Stomach smooth muscle (tissue), 2 donors: ENCODE data around the gene ATP11A.

Experiments
- H3K27ac ChIP-seq: one replicate; pipeline ENCODE4 v1.7.0; 2013; ENCODE audit warnings: mild to moderate bottlenecking, low read length, inconsistent platforms
- H3K27me3 ChIP-seq, 2 donors: one replicate each; pipeline ENCODE4 v1.7.0; 2013; ENCODE audit warnings: low read length in 2 of 2; ENCODE audit not compliant: insufficient read depth in 2 of 2, control insufficient read depth in 1 of 2
- H3K36me3 ChIP-seq, 2 donors: one replicate each; pipeline ENCODE4 v1.7.0; 2013; ENCODE audit warnings: low read length in 2 of 2; ENCODE audit not compliant: control insufficient read depth in 2 of 2, insufficient read depth in 2 of 2
- H3K4me1 ChIP-seq: one replicate; pipeline ENCODE4 v1.7.0; 2013; ENCODE audit warnings: low read length; ENCODE audit not compliant: control insufficient read depth, insufficient read depth
- H3K4me3 ChIP-seq, 2 donors: one replicate each; pipeline ENCODE4 v1.7.0; 2013; ENCODE audit warnings: low read length in 2 of 2
- H3K9ac ChIP-seq, 2 donors: one replicate each; pipeline ENCODE4 v1.7.0; 2013; ENCODE audit warnings: low read length in 2 of 2, mild to moderate bottlenecking in 1 of 2
- H3K9me3 ChIP-seq, 2 donors: one replicate each; pipeline ENCODE4 v1.7.0; 2013; ENCODE audit warnings: low read length in 2 of 2; ENCODE audit not compliant: control insufficient read depth in 2 of 2
- donor health status: healthy.
- donor health status: Pancreatic carcinoma.

ATP11A gene

GRCh38 chr13:112807653-112808376, 118.0 kb downstream of the ATP11A start:
- peaks cover 7% of the 10 kb centered on the region for H3K4me1 ChIP-seq
- H3K4me3 ChIP-seq = no peak overlapping the region
- H3K9ac ChIP-seq = no peak overlapping the region
- H3K27ac ChIP-seq = no peak overlapping the region
- H3K9me3 ChIP-seq = no peaks in the 10 kb centered on the region
- H3K36me3 ChIP-seq = peaks cover 6 to 12% of the 10 kb centered on the region in 2 donors
- H3K27me3 ChIP-seq = no peaks in the 10 kb centered on the region

DNA sequence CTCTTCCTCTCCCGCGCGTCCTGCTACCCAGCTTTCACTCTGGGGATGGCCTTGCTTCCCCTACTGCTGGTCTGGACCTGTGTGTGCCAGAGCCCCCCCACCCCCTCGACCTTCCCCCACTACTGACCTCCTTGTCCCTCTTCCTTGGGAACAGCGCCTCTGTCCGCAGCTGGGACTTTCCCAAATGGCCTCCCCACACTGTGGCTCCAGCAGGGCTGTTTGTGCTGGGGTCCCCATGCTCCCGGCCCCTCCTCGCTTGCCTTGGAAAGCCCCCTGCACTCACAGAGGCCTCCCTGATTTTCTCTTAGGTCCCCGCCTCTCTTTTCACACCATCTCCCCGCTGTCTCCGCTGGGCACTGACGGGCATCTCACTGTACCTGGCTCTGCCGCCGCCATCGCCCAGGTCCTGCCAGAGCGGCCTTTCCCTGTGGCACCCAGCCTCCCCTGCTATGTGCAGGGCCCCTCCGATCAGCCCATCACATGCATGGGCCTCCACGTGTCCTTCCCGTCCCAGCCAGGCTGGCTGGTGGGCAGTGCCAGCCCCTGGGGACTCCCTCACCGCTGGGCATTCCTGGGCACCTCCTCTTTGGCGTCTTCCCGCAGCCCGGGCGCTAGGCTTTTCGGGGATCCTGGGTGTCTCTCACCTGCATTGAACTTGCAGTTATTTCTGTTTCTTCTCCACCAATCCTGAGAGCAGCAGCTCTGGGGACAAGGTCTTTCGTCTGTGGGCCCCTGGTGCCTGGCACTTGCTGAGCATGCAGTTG, 118.7 kb downstream of the ATP11A start:
- Histone ChIP-seq H3K4me1 (peaks cover 7% of the 10 kb centered on the region), H3K4me3 (no peak overlapping the region), H3K9me3 (no peaks in the 10 kb centered on the region), H3K27ac (no peak overlapping the region), H3K27me3 (no peaks in the 10 kb centered on the region), H3K9ac (no peak overlapping the region), H3K36me3 (peaks cover 9 to 15% of the 10 kb centered on the region in 2 donors)

GRCh38 chr13:112809332-112810315, 119.8 kb downstream of the ATP11A start:
- Histone ChIP-seq H3K4me1 (peaks cover 7% of the 10 kb centered on the region), H3K9me3 (no peaks in the 10 kb centered on the region), H3K27ac (no peak overlapping the region), H3K9ac (no peak overlapping the region), H3K27me3 (no peaks in the 10 kb centered on the region), H3K4me3 (no peak overlapping the region), H3K36me3 (peaks cover 10 to 16% of the 10 kb centered on the region in 2 donors)

- Histone ChIP-seq H3K27me3 (no peaks in the 10 kb centered on the region), H3K9ac (no peak overlapping the region), H3K4me3 (no peak overlapping the region), H3K9me3 (no peaks in the 10 kb centered on the region), H3K4me1 (peaks cover 7% of the 10 kb centered on the region), H3K27ac (no peak overlapping the region), H3K36me3 (peaks cover 18 to 21% of the 10 kb centered on the region in 2 donors)
These were observed 120.8 kb downstream of the ATP11A start for GRCh38 chr13:112810608-112811007.

DNA sequence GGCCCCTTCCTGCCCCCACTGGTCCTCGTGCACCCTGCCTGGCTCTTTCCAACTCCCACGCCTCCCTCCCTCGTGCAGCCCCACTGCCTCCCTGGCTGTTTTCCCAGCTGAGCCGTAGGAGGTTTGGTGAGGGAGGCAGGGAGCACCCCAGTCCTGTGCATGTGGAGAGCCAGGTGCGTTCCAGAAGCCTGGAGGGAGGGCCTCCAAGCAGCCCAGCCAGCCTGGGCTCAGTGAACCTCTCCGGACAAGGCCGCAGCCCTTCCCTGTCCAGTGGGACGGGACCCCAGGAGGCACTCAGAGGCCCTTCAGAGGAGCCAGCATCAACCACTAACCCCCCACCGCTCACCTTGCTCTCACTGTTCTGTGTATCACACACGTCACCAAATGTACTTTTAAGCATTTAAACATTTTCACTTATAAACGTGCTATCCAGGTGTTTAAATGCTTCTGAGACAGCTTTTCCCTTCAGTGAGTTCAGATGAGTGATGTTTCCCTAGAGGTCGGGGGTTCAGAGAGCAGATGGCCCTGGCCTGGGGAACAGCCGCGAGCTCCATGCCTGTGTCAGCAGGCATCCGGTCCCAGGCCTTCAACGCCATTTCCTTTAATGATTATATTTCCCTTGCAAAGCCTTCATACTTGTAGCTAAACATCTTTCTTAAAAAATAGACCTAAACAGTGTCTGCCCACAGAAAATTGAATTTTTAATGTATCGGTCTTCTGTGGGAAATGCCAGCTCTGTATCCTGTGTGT, 122.6 kb downstream of the ATP11A start:
- H3K27ac ChIP-seq = no peak overlapping the region
- H3K27me3 ChIP-seq = no peaks in the 10 kb centered on the region
- H3K4me1 ChIP-seq = no peaks in the 10 kb centered on the region
- H3K36me3 ChIP-seq = peaks cover 26 to 30% of the 10 kb centered on the region in 2 donors
- no peak overlapping the region for H3K9ac ChIP-seq
- H3K4me3 ChIP-seq = no peak overlapping the region
- H3K9me3 ChIP-seq = no peaks in the 10 kb centered on the region

GRCh38 chr13:112813552-112813951, 123.7 kb downstream of the ATP11A start:
- Histone ChIP-seq H3K4me1 (no peaks in the 10 kb centered on the region), H3K9me3 (no peaks in the 10 kb centered on the region), H3K9ac (no peak overlapping the region), H3K4me3 (no peak overlapping the region), H3K27ac (no peak overlapping the region), H3K27me3 (no peaks in the 10 kb centered on the region), H3K36me3 (peaks cover 27 to 34% of the 10 kb centered on the region in 2 donors)

GRCh38 chr13:112814905-112815585, 125.2 kb downstream of the ATP11A start:
- Histone ChIP-seq H3K36me3 (peaks cover 21 to 36% of the 10 kb centered on the region in 2 donors), H3K4me3 (no peak overlapping the region), H3K9me3 (no peaks in the 10 kb centered on the region), H3K27me3 (no peaks in the 10 kb centered on the region), H3K9ac (no peak overlapping the region), H3K4me1 (no peaks in the 10 kb centered on the region), H3K27ac (no peak overlapping the region)

GRCh38 chr13:112815871-112816270, 126.0 kb downstream of the ATP11A start:
- Histone ChIP-seq H3K36me3 (peaks cover 21 to 43% of the 10 kb centered on the region in 2 donors), H3K9me3 (no peaks in the 10 kb centered on the region)

GRCh38 chr13:112818040-112818697, 128.3 kb downstream of the ATP11A start:
- Histone ChIP-seq H3K27ac (no peak overlapping the region), H3K9me3 (no peaks in the 10 kb centered on the region), H3K4me3 (no peak overlapping the region), H3K36me3 (peaks cover 21 to 44% of the 10 kb centered on the region in 2 donors), H3K27me3 (no peaks in the 10 kb centered on the region), H3K9ac (no peak overlapping the region), H3K4me1 (no peaks in the 10 kb centered on the region)

More at GRCh38 chr13:112815871-112816270, 126.0 kb downstream of the ATP11A start:
- Histone ChIP-seq H3K27ac (no peak overlapping the region), H3K27me3 (no peaks in the 10 kb centered on the region), H3K4me1 (no peaks in the 10 kb centered on the region), H3K9ac (no peak overlapping the region), H3K4me3 (no peak overlapping the region)
